ENCODE results near the gene ZBTB46. TPM values are rescaled to one million over a fixed set of nuclear protein-coding genes. Genes with fewer than 3 reads are reported as not detected.

The ZBTB46 gene
- total and polyA plus RNA-seq, 10 of the 15 experiments (the other 5 are each of a cell fraction or from before 2014, with no cell fraction given), result 0.15 to 0.92 (median 0.34) TPM

DNA sequence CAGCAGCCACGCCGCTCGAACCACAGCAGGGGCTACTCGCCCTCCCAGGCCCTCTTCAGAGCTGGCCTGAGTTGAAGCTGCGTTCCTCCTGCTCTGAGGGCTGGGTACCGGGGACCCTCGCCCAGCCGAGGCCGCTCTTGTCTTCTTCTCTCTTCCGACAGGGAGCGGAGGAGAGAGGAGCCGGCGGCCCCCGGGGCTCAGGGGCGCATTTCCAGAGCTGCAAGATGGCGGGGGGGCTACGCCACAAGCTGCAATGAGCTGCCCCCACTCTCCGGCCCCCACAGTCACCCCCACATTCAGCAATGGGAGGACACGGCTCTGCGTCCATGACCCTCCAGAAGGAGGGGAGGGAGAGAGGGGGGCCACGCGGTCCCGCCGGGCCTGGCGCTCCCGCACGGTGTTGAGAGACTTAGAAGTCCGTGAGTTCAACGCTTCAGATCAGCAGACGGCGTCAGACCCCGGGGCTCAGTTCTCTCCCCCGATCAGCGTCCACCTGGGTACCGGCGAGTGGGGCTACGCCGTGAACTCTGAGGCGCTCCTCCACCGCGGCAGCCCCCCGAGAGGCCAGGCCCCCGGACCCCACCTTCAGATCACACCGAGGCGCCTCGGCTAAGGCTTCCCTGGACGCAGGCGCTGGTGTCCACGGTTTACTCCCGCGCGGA is 59.9 kb downstream of the ZBTB46 start:
- H3K4me3 ChIP-seq, result no peak overlapping the region
- TF ChIP-seq DPF2 (IDR thresholded peaks at IDR 0.05) (no peak), KDM1A (IDR thresholded peaks at IDR 0.05; ENCODE audit: borderline replicate concordance) (no peak), RAD51 (IDR thresholded peaks at IDR 0.05) (no peak), ZNF207 (IDR thresholded peaks at IDR 0.05; ENCODE audit: borderline replicate concordance) (no peak), YY1 (IDR thresholded peaks at IDR 0.05; ENCODE audit: low read depth, low read length) (no peak), ASH2L (IDR thresholded peaks at IDR 0.05; ENCODE audit: borderline replicate concordance, low read depth) (no peak), BCL11A (IDR thresholded peaks at IDR 0.05; ENCODE audit: low read depth, low read length) (no peak)
- TF ChIP-seq, protein P1, sequence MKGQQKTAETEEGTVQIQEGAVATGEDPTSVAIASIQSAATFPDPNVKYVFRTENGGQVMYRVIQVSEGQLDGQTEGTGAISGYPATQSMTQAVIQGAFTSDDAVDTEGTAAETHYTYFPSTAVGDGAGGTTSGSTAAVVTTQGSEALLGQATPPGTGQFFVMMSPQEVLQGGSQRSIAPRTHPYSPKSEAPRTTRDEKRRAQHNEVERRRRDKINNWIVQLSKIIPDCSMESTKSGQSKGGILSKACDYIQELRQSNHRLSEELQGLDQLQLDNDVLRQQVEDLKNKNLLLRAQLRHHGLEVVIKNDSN (IDR thresholded peaks at IDR 0.05; ENCODE audit: borderline replicate concordance, extremely low read length, insufficient read depth, low read depth, low read length), result no peak
- TF ChIP-seq, protein P2, sequence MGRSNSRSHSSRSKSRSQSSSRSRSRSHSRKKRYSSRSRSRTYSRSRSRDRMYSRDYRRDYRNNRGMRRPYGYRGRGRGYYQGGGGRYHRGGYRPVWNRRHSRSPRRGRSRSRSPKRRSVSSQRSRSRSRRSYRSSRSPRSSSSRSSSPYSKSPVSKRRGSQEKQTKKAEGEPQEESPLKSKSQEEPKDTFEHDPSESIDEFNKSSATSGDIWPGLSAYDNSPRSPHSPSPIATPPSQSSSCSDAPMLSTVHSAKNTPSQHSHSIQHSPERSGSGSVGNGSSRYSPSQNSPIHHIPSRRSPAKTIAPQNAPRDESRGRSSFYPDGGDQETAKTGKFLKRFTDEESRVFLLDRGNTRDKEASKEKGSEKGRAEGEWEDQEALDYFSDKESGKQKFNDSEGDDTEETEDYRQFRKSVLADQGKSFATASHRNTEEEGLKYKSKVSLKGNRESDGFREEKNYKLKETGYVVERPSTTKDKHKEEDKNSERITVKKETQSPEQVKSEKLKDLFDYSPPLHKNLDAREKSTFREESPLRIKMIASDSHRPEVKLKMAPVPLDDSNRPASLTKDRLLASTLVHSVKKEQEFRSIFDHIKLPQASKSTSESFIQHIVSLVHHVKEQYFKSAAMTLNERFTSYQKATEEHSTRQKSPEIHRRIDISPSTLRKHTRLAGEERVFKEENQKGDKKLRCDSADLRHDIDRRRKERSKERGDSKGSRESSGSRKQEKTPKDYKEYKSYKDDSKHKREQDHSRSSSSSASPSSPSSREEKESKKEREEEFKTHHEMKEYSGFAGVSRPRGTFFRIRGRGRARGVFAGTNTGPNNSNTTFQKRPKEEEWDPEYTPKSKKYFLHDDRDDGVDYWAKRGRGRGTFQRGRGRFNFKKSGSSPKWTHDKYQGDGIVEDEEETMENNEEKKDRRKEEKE (IDR thresholded peaks at IDR 0.05), result no peak
- SMC1A ChIA-PET (ENCODE audit: uncharacterized antibody, unreplicated experiment), result no interaction called here
- no peaks in the 10 kb centered on the region for H4K20me1 ChIP-seq (ENCODE audit: control insufficient read depth, insufficient read depth)
- no peaks in the 10 kb centered on the region for H3K4me1 ChIP-seq (ENCODE audit: control insufficient read depth, insufficient read depth, low read length)
- no TSS peak for BruUV-seq (replicated peaks)
- DNase-seq (ENCODE audit: low read depth, low spot score) (no peak), ATAC-seq (no peak), FAIRE-seq (no peak)
- RAD21 ChIA-PET (ENCODE audit: unreplicated experiment), result no interaction called here
- no peak overlapping the region for H3K4me2 ChIP-seq (ENCODE audit: control insufficient read depth, insufficient read depth)
- peaks cover 2% of the 10 kb centered on the region; the same call in 1 of the 3 replicates for H3K9me3 ChIP-seq (replicated peaks; ENCODE audit: control insufficient read depth, insufficient read depth, low read length)
- H3K36me3 ChIP-seq (ENCODE audit: control insufficient read depth in 2 of 2, insufficient read depth in 2 of 2, low read length in 1 of 2), result no peaks in the 10 kb centered on the region
- 82% methylated on average over 46 of the region's 52 CpGs for WGBS (ENCODE audit: insufficient coverage, insufficient replicate concordance, low lambda C conversion rate, missing lambda C conversion rate)
- no peak overlapping the region for H3K27ac ChIP-seq (ENCODE audit: control insufficient read depth, insufficient read depth)
- no peak overlapping the region for H2AFZ ChIP-seq (ENCODE audit: control insufficient read depth, low read depth, low read length)
- POLR2A ChIA-PET, result no interaction called here
- in situ Hi-C loops (cut with MboI) (no loop called here), intact Hi-C loops (cut with micrococcal nuclease; ENCODE audit: unreplicated experiment) (no loop called here)
- no peak overlapping the region for H3K9ac ChIP-seq (ENCODE audit: control insufficient read depth, insufficient read depth, low read length)
- H3K79me2 ChIP-seq (ENCODE audit: control insufficient read depth, insufficient read depth, low read length), result no peaks in the 10 kb centered on the region
- no peaks in the 10 kb centered on the region for H3K27me3 ChIP-seq (replicated peaks in 1 of 2; ENCODE audit: control insufficient read depth in 2 of 2, insufficient read depth in 2 of 2, low read length in 1 of 2)
- CTCF ChIA-PET, result no interaction called here

Measured in GM12878 (cell line).